K562 (cell line): ENCODE data around the gene NAT14. TPM values are rescaled to one million over a fixed set of nuclear protein-coding genes. Genes with fewer than 3 reads are reported as not detected.

Source experiments
- DPF2 ChIP-seq: fragments of 450-650 bp; IDR thresholded peaks from 2 replicates; pipeline ENCODE4 v1.6.1; 2016
- HNRNPK ChIP-seq: fragments of 200-400 bp; formaldehyde crosslinking; IDR thresholded peaks from one replicate; pipeline ENCODE4 v1.6.1; 2018; ENCODE audit warnings: mild to moderate bottlenecking, low read depth, low read length; ENCODE audit not compliant: poor library complexity, severe bottlenecking
- KLF16 ChIP-seq: IDR thresholded peaks from 2 replicates; pipeline ENCODE4 v1.6.1; 2016; ENCODE audit warnings: antibody characterized with exemption
- KLF6 ChIP-seq: fragments of 250-450 bp; sonication (Bioruptor Pico); IDR thresholded peaks from 2 replicates; pipeline ENCODE4 v1.4.0; 2020; ENCODE audit warnings: mild to moderate bottlenecking, moderate library complexity, borderline replicate concordance
- POLR2AphosphoS2 ChIP-seq: IDR thresholded peaks from 2 replicates; pipeline ENCODE4 v1.6.1; 2012; ENCODE audit warnings: low read length, improper control_type of control experiment
- PRPF4 ChIP-seq: fragments of 200-400 bp; formaldehyde crosslinking; IDR thresholded peaks from one replicate; pipeline ENCODE4 v1.6.1; 2017; ENCODE audit warnings: low read length, low read depth, mild to moderate bottlenecking; ENCODE audit not compliant: insufficient read depth, poor library complexity, severe bottlenecking
- PURB ChIP-seq: sonication (generic); formaldehyde crosslinking; IDR thresholded peaks from 2 replicates; pipeline ENCODE4 v1.9.0; 2021; ENCODE audit warnings: low read depth, mild to moderate bottlenecking, missing genetic modification reagents
- SP2 ChIP-seq: IDR thresholded peaks from 2 replicates; pipeline ENCODE4 v1.6.1; 2011; ENCODE audit warnings: mild to moderate bottlenecking, low read depth, low read length, moderate library complexity; ENCODE audit not compliant: poor library complexity, severe bottlenecking; ENCODE audit errors: extremely low read depth
- SUPT5H ChIP-seq: fragments of 450-650 bp; IDR thresholded peaks from 2 replicates; pipeline ENCODE4 v1.6.1; 2016
- ZNF217 ChIP-seq: sonication (generic); formaldehyde crosslinking; IDR thresholded peaks from 2 replicates; pipeline ENCODE4 v1.8.0; 2022; ENCODE audit warnings: mild to moderate bottlenecking, missing genetic modification reagents
- polyA plus RNA-seq, 8 experiments: library from polyadenylated mRNA; depleted of rRNA in 4 of 8; stranded (reverse) in 5 of 8; unstranded in 3 of 8; fragments of >200 nt; fragmentation: Nextera tagmentation in 2 of 8; fragmentation: Illumina TruSeq in 1 of 8; extraction: Ambion mirVana in 2 of 8; extraction: Trizol in 1 of 8; gene quantifications; 2 replicates each; pipeline versions ENCODE4 v1.2.1 to v1.2.3, GENCODE V29; 2011 to 2014; ENCODE audit warnings: inconsistent platforms in 1 of 8, missing spikeins in 1 of 8
- total RNA-seq, 7 experiments: library from RNA; depleted of rRNA in 6 of 7; stranded (reverse); fragments of >200 nt in 6 of 7; fragmentation: Illumina TruSeq in 2 of 7; extraction: Trizol in 2 of 7; gene quantifications; 2 replicates each; pipeline versions ENCODE4 v1.2.1 to v1.2.3, GENCODE V29; 2011 to 2021; ENCODE audit warnings: low replicate concordance in 1 of 7
- TF ChIP-seq, protein P1 (sequence below), 2 experiments: fragments of 450-650 bp in 1 of 2; sonication (generic) in 1 of 2; formaldehyde crosslinking; conservative IDR thresholded peaks; 2 replicates each; pipeline versions ENCODE4 v1.4.0 to v1.8.1; 2020 to 2022; ENCODE audit warnings: mild to moderate bottlenecking in 1 of 2, missing genetic modification reagents in 1 of 2
- TF ChIP-seq, protein P2 (sequence below): sonication (generic); formaldehyde crosslinking; IDR thresholded peaks from 2 replicates; pipeline ENCODE4 v1.8.0; 2022; ENCODE audit warnings: missing genetic modification reagents, mild to moderate bottlenecking, moderate library complexity, borderline replicate concordance
- TF ChIP-seq, protein P3 (sequence below): fragments of 450-650 bp; conservative IDR thresholded peaks from 2 replicates; pipeline ENCODE4 v1.6.1; 2016; ENCODE audit warnings: missing genetic modification characterization, low read depth, mild to moderate bottlenecking, control low read depth, missing compliant biosample characterization

NAT14 gene
- total and polyA plus RNA-seq, 9 of the 15 experiments (the other 6 are each of a cell fraction or from before 2014, with no cell fraction given) = 2.4 to 77.0 (median 26.7) TPM

DNA sequence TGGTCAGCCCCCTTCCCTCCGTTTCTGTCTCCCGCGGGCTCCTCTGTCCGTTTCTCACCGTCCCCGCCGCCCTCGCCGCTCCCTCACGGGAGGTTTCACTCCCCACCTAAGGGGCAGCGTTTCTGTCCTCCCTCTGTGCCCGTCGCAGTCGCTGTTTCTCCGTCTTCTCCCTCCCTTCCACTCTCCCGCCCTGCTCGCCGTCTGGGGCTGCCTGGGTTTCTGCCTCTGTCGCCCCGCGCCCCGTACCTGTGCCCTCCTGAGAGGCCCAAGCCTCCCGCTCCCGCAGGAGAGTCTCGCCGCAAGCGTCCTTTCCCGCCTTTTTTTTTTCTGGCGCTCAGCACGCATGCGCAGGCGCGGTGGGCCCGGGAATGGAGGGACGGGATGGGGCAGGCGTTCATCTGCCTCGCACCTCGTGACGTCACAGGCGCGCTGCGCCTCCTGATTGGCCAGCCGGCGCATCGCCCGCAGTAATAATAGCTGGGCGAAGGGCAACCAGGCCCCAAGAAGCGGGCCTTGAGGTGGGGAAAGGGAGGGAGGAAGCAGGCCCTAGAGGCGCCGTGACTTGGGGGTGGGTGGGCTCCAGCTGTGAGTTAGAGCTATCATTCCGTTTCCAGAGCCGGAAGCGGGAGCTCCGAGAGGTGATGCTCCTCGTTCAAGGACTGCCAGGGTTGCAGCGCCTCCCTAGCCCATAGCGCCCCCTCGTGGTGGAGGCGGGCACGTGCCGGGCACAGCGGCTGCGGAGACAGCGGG, 18.7 kb downstream of the NAT14 start (continued):
- TF ChIP-seq, protein P1, sequence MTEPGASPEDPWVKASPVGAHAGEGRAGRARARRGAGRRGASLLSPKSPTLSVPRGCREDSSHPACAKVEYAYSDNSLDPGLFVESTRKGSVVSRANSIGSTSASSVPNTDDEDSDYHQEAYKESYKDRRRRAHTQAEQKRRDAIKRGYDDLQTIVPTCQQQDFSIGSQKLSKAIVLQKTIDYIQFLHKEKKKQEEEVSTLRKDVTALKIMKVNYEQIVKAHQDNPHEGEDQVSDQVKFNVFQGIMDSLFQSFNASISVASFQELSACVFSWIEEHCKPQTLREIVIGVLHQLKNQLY (CRISPR knock-in tag; conservative IDR thresholded peaks at IDR 0.05) = peak in 1 of 2 experiments; percentile 97; a peak in 2 of 4 replicates
- TF ChIP-seq KLF16 = peak; percentile 5; the same call in 1 of the 2 replicates
- TF ChIP-seq SUPT5H = no peak
- no peak for TF ChIP-seq PURB (CRISPR knock-in tag)
- peak; percentile 98 for TF ChIP-seq ZNF217 (CRISPR knock-in tag)
- no peak for TF ChIP-seq HNRNPK
- TF ChIP-seq PRPF4 = no peak
- TF ChIP-seq KLF6 = no peak
- no peak for TF ChIP-seq SP2
- TF ChIP-seq, protein P2, sequence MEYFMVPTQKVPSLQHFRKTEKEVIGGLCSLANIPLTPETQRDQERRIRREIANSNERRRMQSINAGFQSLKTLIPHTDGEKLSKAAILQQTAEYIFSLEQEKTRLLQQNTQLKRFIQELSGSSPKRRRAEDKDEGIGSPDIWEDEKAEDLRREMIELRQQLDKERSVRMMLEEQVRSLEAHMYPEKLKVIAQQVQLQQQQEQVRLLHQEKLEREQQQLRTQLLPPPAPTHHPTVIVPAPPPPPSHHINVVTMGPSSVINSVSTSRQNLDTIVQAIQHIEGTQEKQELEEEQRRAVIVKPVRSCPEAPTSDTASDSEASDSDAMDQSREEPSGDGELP (CRISPR knock-in tag) = peak; percentile 95
- TF ChIP-seq, protein P3, sequence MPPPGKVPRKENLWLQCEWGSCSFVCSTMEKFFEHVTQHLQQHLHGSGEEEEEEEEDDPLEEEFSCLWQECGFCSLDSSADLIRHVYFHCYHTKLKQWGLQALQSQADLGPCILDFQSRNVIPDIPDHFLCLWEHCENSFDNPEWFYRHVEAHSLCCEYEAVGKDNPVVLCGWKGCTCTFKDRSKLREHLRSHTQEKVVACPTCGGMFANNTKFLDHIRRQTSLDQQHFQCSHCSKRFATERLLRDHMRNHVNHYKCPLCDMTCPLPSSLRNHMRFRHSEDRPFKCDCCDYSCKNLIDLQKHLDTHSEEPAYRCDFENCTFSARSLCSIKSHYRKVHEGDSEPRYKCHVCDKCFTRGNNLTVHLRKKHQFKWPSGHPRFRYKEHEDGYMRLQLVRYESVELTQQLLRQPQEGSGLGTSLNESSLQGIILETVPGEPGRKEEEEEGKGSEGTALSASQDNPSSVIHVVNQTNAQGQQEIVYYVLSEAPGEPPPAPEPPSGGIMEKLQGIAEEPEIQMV (tag) = no peak
- no peak for TF ChIP-seq POLR2AphosphoS2
- peak; percentile 36; the same call in 1 of the 2 replicates for TF ChIP-seq DPF2
